ENCODE data around the gene FBXO39. TPM values are rescaled to one million over a fixed set of nuclear protein-coding genes. Genes with fewer than 3 reads are reported as not detected.

The FBXO39 gene
- total RNA-seq, 2 donors from 2014 or later: 0.49 TPM; not detected in 1

- Histone ChIP-seq H3K9me3 (no peaks in the 10 kb centered on the region), H3K27ac (no peak overlapping the region), H3K36me3 (no peaks in the 10 kb centered on the region), H3K4me3 (no peak overlapping the region), H3K4me1 (ENCODE audit: control insufficient read depth in 1 of 2, low read depth in 2 of 2) (no peaks in the 10 kb centered on the region), H3K27me3 (replicated peaks; ENCODE audit: insufficient read depth) (no peaks in the 10 kb centered on the region)
- TF ChIP-seq CTCF (IDR thresholded peaks at IDR 0.05): no peak
- ATAC-seq (ENCODE audit: insufficient number of reproducible peaks, low FRiP score, low read depth): no peak
- DNase-seq (ENCODE audit: low spot score): no peak
These were observed 11.2 kb downstream of the FBXO39 start for GRCh38 chr17:6787081-6787693.

- ATAC-seq (ENCODE audit: insufficient number of reproducible peaks, low FRiP score, low read depth): no peak
- no peaks in the 10 kb centered on the region for H3K4me1 ChIP-seq (ENCODE audit: control insufficient read depth in 1 of 2, low read depth in 2 of 2)
- TF ChIP-seq CTCF (IDR thresholded peaks at IDR 0.05): no peak
These were observed 13.1 kb downstream of the FBXO39 start for GRCh38 chr17:6789146-6789545.

DNA sequence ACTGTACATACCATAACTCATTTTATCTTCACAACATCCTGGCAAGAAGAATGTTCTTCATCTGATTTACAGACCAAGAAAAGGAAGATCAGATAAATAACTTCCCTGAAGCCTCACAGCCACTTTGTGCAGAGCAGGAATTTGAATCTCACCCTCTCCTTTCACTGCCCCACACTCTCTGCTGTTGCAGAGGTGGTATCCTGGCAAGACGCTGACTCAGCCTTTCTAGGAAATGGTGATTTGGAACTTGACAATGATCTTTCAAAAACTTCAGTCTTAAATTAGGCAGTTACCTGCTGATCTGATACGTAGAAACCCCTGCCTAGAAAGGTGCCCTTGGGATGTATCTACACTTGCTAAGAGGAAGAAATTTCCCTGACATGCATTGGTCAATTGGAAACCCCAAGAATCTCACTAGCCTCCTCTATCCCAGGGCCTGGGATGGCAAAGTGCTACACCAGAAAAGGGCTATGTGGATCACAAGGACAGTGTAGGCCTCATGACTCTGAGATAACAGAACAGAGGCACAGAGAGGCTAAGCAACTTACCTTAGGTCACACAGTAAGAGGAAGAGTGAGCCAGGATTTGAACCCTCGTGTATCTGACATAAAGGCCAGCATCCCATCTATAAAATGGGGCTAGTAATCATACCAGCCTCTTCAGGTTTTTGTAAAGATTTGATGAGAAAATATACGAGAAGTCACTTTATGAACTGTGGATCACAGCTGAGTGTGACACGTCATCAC is 17.9 kb downstream of the FBXO39 start:
- no peak for ATAC-seq (ENCODE audit: insufficient number of reproducible peaks, low FRiP score, low read depth)
- no peak overlapping the region for H3K27ac ChIP-seq
- H3K36me3 ChIP-seq: no peaks in the 10 kb centered on the region
- no peak for DNase-seq (ENCODE audit: low spot score)
- no peaks in the 10 kb centered on the region for H3K27me3 ChIP-seq (replicated peaks; ENCODE audit: insufficient read depth)
- no peak for TF ChIP-seq CTCF (IDR thresholded peaks at IDR 0.05)
- no peaks in the 10 kb centered on the region for H3K4me1 ChIP-seq (ENCODE audit: control insufficient read depth in 1 of 2, low read depth in 2 of 2)
- H3K9me3 ChIP-seq: no peaks in the 10 kb centered on the region
- no peak overlapping the region for H3K4me3 ChIP-seq

More at GRCh38 chr17:6789146-6789545, 13.1 kb downstream of the FBXO39 start:
- H3K4me3 ChIP-seq: no peak overlapping the region
- no peaks in the 10 kb centered on the region for H3K36me3 ChIP-seq
- no peak overlapping the region for H3K27ac ChIP-seq
- no peak for DNase-seq (ENCODE audit: low spot score)
- H3K27me3 ChIP-seq (replicated peaks; ENCODE audit: insufficient read depth): no peaks in the 10 kb centered on the region
- H3K9me3 ChIP-seq: no peaks in the 10 kb centered on the region

- DNase-seq (ENCODE audit: low spot score) (no peak), ATAC-seq (ENCODE audit: insufficient number of reproducible peaks, low FRiP score, low read depth) (no peak)
- H3K36me3 ChIP-seq: no peaks in the 10 kb centered on the region
- no peaks in the 10 kb centered on the region for H3K27me3 ChIP-seq (replicated peaks; ENCODE audit: insufficient read depth)
- H3K27ac ChIP-seq: no peak overlapping the region
- no peak for TF ChIP-seq CTCF (IDR thresholded peaks at IDR 0.05)
- no peaks in the 10 kb centered on the region for H3K9me3 ChIP-seq
- H3K4me3 ChIP-seq: no peak overlapping the region
- no peaks in the 10 kb centered on the region for H3K4me1 ChIP-seq (ENCODE audit: control insufficient read depth in 1 of 2, low read depth in 2 of 2)
These were observed 20.2 kb downstream of the FBXO39 start for GRCh38 chr17:6796017-6796886.

All from thoracic aorta (tissue), 2 donors.